ENCODE results near the gene TACC2. TPM values are rescaled to one million over a fixed set of nuclear protein-coding genes. Genes with fewer than 3 reads are reported as not detected.

TACC2 gene
- total and polyA plus RNA-seq, 2 experiments from 2014 or later, result 75.7 to 98.0 TPM

DNA sequence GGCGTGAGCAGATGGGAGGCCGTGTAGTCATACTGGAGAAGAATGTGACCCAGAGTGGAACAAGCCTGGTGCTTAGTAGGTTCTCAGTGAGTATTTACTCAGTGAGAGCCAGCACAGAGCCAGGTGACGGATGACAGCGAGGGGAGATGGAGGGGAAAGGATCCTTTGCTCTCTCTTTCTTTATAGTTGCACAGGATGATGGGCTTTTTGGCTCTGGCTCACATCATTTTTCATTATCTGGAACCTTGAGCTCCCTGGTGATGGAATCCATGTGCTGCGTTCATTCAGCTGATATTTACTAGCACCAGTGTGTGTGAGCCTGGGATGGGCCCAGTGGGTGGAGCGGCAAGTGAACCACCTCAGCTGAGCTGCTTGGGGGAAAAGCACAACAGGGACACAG, 299.3 kb downstream of the TACC2 start:
- DNase-seq (ENCODE audit: low read depth in 1 of 2, low spot score in 1 of 2), result no peak
- H3K9me3 ChIP-seq (ENCODE audit: low read depth), result no peaks in the 10 kb centered on the region
- H3K4me1 ChIP-seq (ENCODE audit: low read depth), result no peaks in the 10 kb centered on the region
- no peaks in the 10 kb centered on the region for H3K36me3 ChIP-seq
- no peak overlapping the region for H3K27ac ChIP-seq
- H3K4me3 ChIP-seq, result no peak overlapping the region
- TF ChIP-seq, protein P1, sequence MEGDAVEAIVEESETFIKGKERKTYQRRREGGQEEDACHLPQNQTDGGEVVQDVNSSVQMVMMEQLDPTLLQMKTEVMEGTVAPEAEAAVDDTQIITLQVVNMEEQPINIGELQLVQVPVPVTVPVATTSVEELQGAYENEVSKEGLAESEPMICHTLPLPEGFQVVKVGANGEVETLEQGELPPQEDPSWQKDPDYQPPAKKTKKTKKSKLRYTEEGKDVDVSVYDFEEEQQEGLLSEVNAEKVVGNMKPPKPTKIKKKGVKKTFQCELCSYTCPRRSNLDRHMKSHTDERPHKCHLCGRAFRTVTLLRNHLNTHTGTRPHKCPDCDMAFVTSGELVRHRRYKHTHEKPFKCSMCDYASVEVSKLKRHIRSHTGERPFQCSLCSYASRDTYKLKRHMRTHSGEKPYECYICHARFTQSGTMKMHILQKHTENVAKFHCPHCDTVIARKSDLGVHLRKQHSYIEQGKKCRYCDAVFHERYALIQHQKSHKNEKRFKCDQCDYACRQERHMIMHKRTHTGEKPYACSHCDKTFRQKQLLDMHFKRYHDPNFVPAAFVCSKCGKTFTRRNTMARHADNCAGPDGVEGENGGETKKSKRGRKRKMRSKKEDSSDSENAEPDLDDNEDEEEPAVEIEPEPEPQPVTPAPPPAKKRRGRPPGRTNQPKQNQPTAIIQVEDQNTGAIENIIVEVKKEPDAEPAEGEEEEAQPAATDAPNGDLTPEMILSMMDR (IDR thresholded peaks at IDR 0.05; ENCODE audit: low read depth, low read length), result no peak
- no peaks in the 10 kb centered on the region for H3K27me3 ChIP-seq

- Histone ChIP-seq H3K27me3 (no peaks in the 10 kb centered on the region), H3K9me3 (ENCODE audit: low read depth) (no peaks in the 10 kb centered on the region), H3K4me3 (no peak overlapping the region), H3K4me1 (ENCODE audit: low read depth) (no peaks in the 10 kb centered on the region), H3K27ac (no peak overlapping the region), H3K36me3 (no peaks in the 10 kb centered on the region)
- DNase-seq (ENCODE audit: low read depth in 1 of 2, low spot score in 1 of 2), result no peak
- TF ChIP-seq, protein P1 (IDR thresholded peaks at IDR 0.05; ENCODE audit: low read depth, low read length), result no peak
These were observed 300.0 kb downstream of the TACC2 start for GRCh38 chr10:122288917-122289316.

DNA sequence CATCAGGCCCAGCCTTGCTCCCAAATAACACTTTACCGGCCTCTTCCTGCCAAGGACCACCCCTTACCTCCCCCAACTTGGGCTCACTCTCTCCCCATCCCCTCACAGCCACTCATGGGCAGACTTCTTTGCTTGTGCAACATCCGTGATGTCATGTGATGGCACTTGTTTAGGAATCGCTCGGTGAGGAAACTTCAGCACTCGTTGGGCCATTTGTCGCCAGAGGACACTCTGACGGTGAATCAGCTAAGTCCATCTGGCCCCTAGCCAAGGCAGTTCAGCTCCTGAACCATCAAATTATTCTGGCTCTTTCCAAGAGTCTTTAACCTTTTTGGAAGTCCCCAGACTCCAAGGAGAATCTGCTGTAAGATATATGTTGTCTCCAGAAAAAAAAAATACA, 301.4 kb downstream of the TACC2 start:
- Histone ChIP-seq H3K9me3 (ENCODE audit: low read depth) (no peaks in the 10 kb centered on the region), H3K27ac (no peak overlapping the region), H3K27me3 (no peaks in the 10 kb centered on the region), H3K4me3 (no peak overlapping the region), H3K36me3 (no peaks in the 10 kb centered on the region), H3K4me1 (ENCODE audit: low read depth) (no peaks in the 10 kb centered on the region)
- DNase-seq (ENCODE audit: low read depth in 1 of 2, low spot score in 1 of 2), result no peak
- TF ChIP-seq, protein P1 (IDR thresholded peaks at IDR 0.05; ENCODE audit: low read depth, low read length), result no peak

- no peak overlapping the region for H3K27ac ChIP-seq
- TF ChIP-seq, protein P1 (IDR thresholded peaks at IDR 0.05; ENCODE audit: low read depth, low read length), result no peak
- no peaks in the 10 kb centered on the region for H3K4me1 ChIP-seq (ENCODE audit: low read depth)
- no peaks in the 10 kb centered on the region for H3K36me3 ChIP-seq
- no peak overlapping the region for H3K4me3 ChIP-seq
- DNase-seq (ENCODE audit: low read depth in 1 of 2, low spot score in 1 of 2), result no peak
- H3K9me3 ChIP-seq (ENCODE audit: low read depth), result no peaks in the 10 kb centered on the region
- H3K27me3 ChIP-seq, result no peaks in the 10 kb centered on the region
These were observed 302.0 kb downstream of the TACC2 start for GRCh38 chr10:122290833-122291532.

GRCh38 chr10:122291739-122292138, 302.8 kb downstream of the TACC2 start:
- Histone ChIP-seq H3K36me3 (no peaks in the 10 kb centered on the region), H3K27ac (no peak overlapping the region), H3K4me3 (no peak overlapping the region), H3K27me3 (no peaks in the 10 kb centered on the region), H3K9me3 (ENCODE audit: low read depth) (no peaks in the 10 kb centered on the region), H3K4me1 (ENCODE audit: low read depth) (no peaks in the 10 kb centered on the region)
- TF ChIP-seq, protein P1 (IDR thresholded peaks at IDR 0.05; ENCODE audit: low read depth, low read length), result no peak
- no peak for DNase-seq (ENCODE audit: low read depth in 1 of 2, low spot score in 1 of 2)

Data from cardiac muscle cell (in vitro differentiated cells and primary cell).